K562 (cell line): ENCODE measurements around the gene NCDN. TPM values are rescaled to one million over a fixed set of nuclear protein-coding genes. Genes with fewer than 3 reads are reported as not detected.
A peak's percentile ranks its signal among the peaks of the same experiment; 100 is the strongest.

Experiments used
- ARID4B ChIP-seq: sonication (generic); formaldehyde crosslinking; IDR thresholded peaks from 2 replicates; pipeline ENCODE4 v1.8.0; 2022; ENCODE audit warnings: mild to moderate bottlenecking, missing genetic modification reagents
- CHD7 ChIP-seq: fragments of 200-600 bp; sonication (generic); IDR thresholded peaks from one replicate; pipeline ENCODE4 v1.6.1; 2012; ENCODE audit warnings: mild to moderate bottlenecking, low read depth, low read length, inconsistent platforms
- NR3C1 ChIP-seq: sonication (generic); formaldehyde crosslinking; IDR thresholded peaks from 2 replicates; pipeline ENCODE4 v1.8.1; 2022; ENCODE audit warnings: missing genetic modification reagents
- SMARCB1 ChIP-seq: IDR thresholded peaks from 2 replicates; pipeline ENCODE4 v1.6.1; 2011; ENCODE audit warnings: improper control_type of control experiment, low read depth; ENCODE audit not compliant: insufficient read length
- XRCC4 ChIP-seq: IDR thresholded peaks from one replicate; pipeline ENCODE4 v1.6.1; 2011; ENCODE audit not compliant: insufficient read depth, insufficient read length; ENCODE audit errors: extremely low read depth
- ZBTB5 ChIP-seq: fragments of 450-650 bp; IDR thresholded peaks from 2 replicates; pipeline ENCODE4 v1.6.1; 2017; ENCODE audit warnings: antibody characterized with exemption
- ZEB2 ChIP-seq: fragments of 450-650 bp; IDR thresholded peaks from 2 replicates; pipeline ENCODE4 v1.6.1; 2016
- ZNF551 ChIP-seq: fragments of 250-450 bp; sonication (Bioruptor Pico); IDR thresholded peaks from 2 replicates; pipeline ENCODE4 v1.5.0; 2021; ENCODE audit warnings: mild to moderate bottlenecking, moderate library complexity
- ZNF584 ChIP-seq: fragments of 200-800 bp; sonication (Bioruptor generic); IDR thresholded peaks from 2 replicates; pipeline ENCODE4 v1.6.1; 2016; ENCODE audit warnings: low read depth, mild to moderate bottlenecking, missing genetic modification characterization, missing compliant biosample characterization
- polyA plus RNA-seq, 8 experiments: library from polyadenylated mRNA; depleted of rRNA in 4 of 8; stranded (reverse) in 5 of 8; unstranded in 3 of 8; fragments of >200 nt; fragmentation: Nextera tagmentation in 2 of 8; fragmentation: Illumina TruSeq in 1 of 8; extraction: Ambion mirVana in 2 of 8; extraction: Trizol in 1 of 8; gene quantifications; 2 replicates each; pipeline versions ENCODE4 v1.2.1 to v1.2.3, GENCODE V29; 2011 to 2014; ENCODE audit warnings: inconsistent platforms in 1 of 8, missing spikeins in 1 of 8
- total RNA-seq, 7 experiments: library from RNA; depleted of rRNA in 6 of 7; stranded (reverse); fragments of >200 nt in 6 of 7; fragmentation: Illumina TruSeq in 2 of 7; extraction: Trizol in 2 of 7; gene quantifications; 2 replicates each; pipeline versions ENCODE4 v1.2.1 to v1.2.3, GENCODE V29; 2011 to 2021; ENCODE audit warnings: low replicate concordance in 1 of 7

NCDN gene
- total and polyA plus RNA-seq, 9 of the 15 experiments (the other 6 are each of a cell fraction or from before 2014, with no cell fraction given): 1.9 to 35.1 (median 10.7) TPM

- TF ChIP-seq XRCC4 (no peak), NR3C1 (no peak), ARID4B (CRISPR knock-in tag) (peak; percentile 56; the same call in 1 of the 2 replicates), CHD7 (no peak), ZBTB5 (no peak), ZNF584 (no peak), SMARCB1 (no peak), ZNF551 (CRISPR knock-in tag) (no peak), ZEB2 (no peak)
Observed at GRCh38 chr1:35557611-35558373, at the start of gene NCDN (continued).
